H9 (cell line): ENCODE results near the gene GABRB1. TPM values are rescaled to one million over a fixed set of nuclear protein-coding genes. Genes with fewer than 3 reads are reported as not detected.
A peak's percentile ranks its signal among the peaks of the same experiment; 100 is the strongest.

Experiments used
- DNase-seq: peaks from one replicate; pipeline ENCODE4 v3.0.0-alpha.2; 2017
- H2AFZ ChIP-seq: one replicate; pipeline ENCODE4 v1.6.1; 2013; ENCODE audit warnings: mild to moderate bottlenecking, low read length, control low read depth, moderate library complexity
- H2AK5ac ChIP-seq: 2 replicates; pipeline ENCODE4 v1.6.1; 2013; ENCODE audit warnings: low read length, control low read depth, mixed read lengths; ENCODE audit not compliant: insufficient read length
- H2BK120ac ChIP-seq: one replicate; pipeline ENCODE4 v1.6.1; 2013; ENCODE audit warnings: low read depth, mild to moderate bottlenecking, low read length, control low read depth, inconsistent platforms; ENCODE audit not compliant: poor library complexity, severe bottlenecking
- H2BK12ac ChIP-seq: 2 replicates; pipeline ENCODE4 v1.6.1; 2013; ENCODE audit warnings: low read length, control low read depth, mixed read lengths, low read depth; ENCODE audit not compliant: insufficient read length
- H2BK15ac ChIP-seq: 2 replicates; pipeline ENCODE4 v1.6.1; 2013; ENCODE audit warnings: low read depth, low read length, control low read depth
- H2BK20ac ChIP-seq: one replicate; pipeline ENCODE4 v1.6.1; 2013; ENCODE audit warnings: low read depth, mild to moderate bottlenecking, low read length, control low read depth, inconsistent platforms; ENCODE audit not compliant: poor library complexity, severe bottlenecking
- H2BK5ac ChIP-seq: 2 replicates; pipeline ENCODE4 v1.6.1; 2013; ENCODE audit warnings: low read length, control low read depth, mixed read lengths; ENCODE audit not compliant: insufficient read length
- H3K14ac ChIP-seq: 2 replicates; pipeline ENCODE4 v1.6.1; 2013; ENCODE audit warnings: low read length, control low read depth; ENCODE audit not compliant: insufficient read depth
- H3K18ac ChIP-seq: 2 replicates; pipeline ENCODE4 v1.6.1; 2013; ENCODE audit warnings: low read depth, mild to moderate bottlenecking, mixed read lengths, low read length, control low read depth; ENCODE audit not compliant: insufficient read length
- H3K23ac ChIP-seq: 2 replicates; pipeline ENCODE4 v1.6.1; 2013; ENCODE audit warnings: low read length, control low read depth, mixed read lengths, low read depth; ENCODE audit not compliant: insufficient read length
- H3K23me2 ChIP-seq: 2 replicates; pipeline ENCODE4 v1.6.1; 2013; ENCODE audit warnings: low read depth, mild to moderate bottlenecking, mixed read lengths, low read length, control low read depth; ENCODE audit not compliant: insufficient read length, poor library complexity, severe bottlenecking
- H3K27ac ChIP-seq: 2 replicates; pipeline ENCODE4 v1.5.1; 2013; ENCODE audit warnings: low read length, control low read depth, mixed read lengths, low read depth; ENCODE audit not compliant: insufficient read length
- H3K27me3 ChIP-seq: 2 replicates; pipeline ENCODE4 v1.6.1; 2013; ENCODE audit warnings: low read length, control low read depth, inconsistent platforms; ENCODE audit not compliant: insufficient read depth
- H3K4ac ChIP-seq: 2 replicates; pipeline ENCODE4 v1.6.1; 2013; ENCODE audit warnings: low read depth, mild to moderate bottlenecking, control low read depth, inconsistent platforms, low read length, moderate library complexity
- H3K4me1 ChIP-seq: 2 replicates; pipeline ENCODE4 v1.6.1; 2013; ENCODE audit warnings: low read length, control low read depth, inconsistent platforms; ENCODE audit not compliant: insufficient read depth
- H3K4me2 ChIP-seq: 2 replicates; pipeline ENCODE4 v1.6.1; 2013; ENCODE audit warnings: low read length, control low read depth, mixed read lengths; ENCODE audit not compliant: insufficient read length, insufficient read depth
- H3K56ac ChIP-seq: 2 replicates; pipeline ENCODE4 v1.6.1; 2013; ENCODE audit warnings: low read depth, mild to moderate bottlenecking, mixed read lengths, low read length, control low read depth; ENCODE audit not compliant: insufficient read length
- H3K79me1 ChIP-seq: 2 replicates; pipeline ENCODE4 v1.6.1; 2013; ENCODE audit warnings: low read depth, mild to moderate bottlenecking, moderate library complexity, low read length, control low read depth, inconsistent platforms; ENCODE audit not compliant: insufficient read depth, poor library complexity, severe bottlenecking
- H3K79me2 ChIP-seq: 2 replicates; pipeline ENCODE4 v1.6.1; 2013; ENCODE audit warnings: low read length, control low read depth, inconsistent platforms; ENCODE audit not compliant: insufficient read depth
- H3K9ac ChIP-seq: 2 replicates; pipeline ENCODE4 v1.6.1; 2013; ENCODE audit warnings: low read length, control low read depth, mixed read lengths; ENCODE audit not compliant: insufficient read length; ENCODE audit errors: extremely low read depth
- H3K9me3 ChIP-seq: one replicate; pipeline ENCODE4 v1.6.1; 2013; ENCODE audit warnings: low read depth, low read length, inconsistent platforms; ENCODE audit not compliant: control insufficient read depth
- H3T11ph ChIP-seq: one replicate; pipeline ENCODE4 v1.6.1; 2013; ENCODE audit warnings: mild to moderate bottlenecking, low read length, control low read depth, inconsistent platforms
- H4K20me1 ChIP-seq: one replicate; pipeline ENCODE4 v1.6.1; 2013; ENCODE audit not compliant: control insufficient read depth, insufficient read length, insufficient read depth
- H4K5ac ChIP-seq: 2 replicates; pipeline ENCODE4 v1.6.1; 2013; ENCODE audit warnings: low read depth, mild to moderate bottlenecking, mixed read lengths, low read length, control low read depth; ENCODE audit not compliant: insufficient read length
- H4K8ac ChIP-seq: replicated peaks from 2 replicates; pipeline ENCODE4 v1.6.1; 2013; ENCODE audit warnings: low read length, control low read depth, mixed read lengths, low read depth; ENCODE audit not compliant: insufficient read length
- H4K91ac ChIP-seq: 2 replicates; pipeline ENCODE4 v1.6.1; 2013; ENCODE audit warnings: low read depth, mild to moderate bottlenecking, moderate library complexity, mixed read lengths, low read length, control low read depth; ENCODE audit not compliant: insufficient read length
- H3K27ac Mint-ChIP-seq, 3 experiments: 2 replicates in 2 of 3; 3 replicates in 1 of 3; pipeline ENCODE4 v1.8.0; 2020 to 2021; ENCODE audit warnings: mixed read lengths in 3 of 3, mild to moderate bottlenecking in 1 of 3, moderate library complexity in 1 of 3
- H3K27me3 Mint-ChIP-seq: 2 replicates; pipeline ENCODE4 v1.8.0; 2021; ENCODE audit warnings: low read depth, mild to moderate bottlenecking, moderate library complexity, mixed read lengths
- H3K36me3 Mint-ChIP-seq, 3 experiments: 2 replicates in 2 of 3; 3 replicates in 1 of 3; pipeline ENCODE4 v1.8.0; 2020 to 2021; ENCODE audit warnings: low read depth in 3 of 3, mixed read lengths in 3 of 3; ENCODE audit not compliant: insufficient read depth in 1 of 3
- H3K4me1 Mint-ChIP-seq, 2 experiments: 2 replicates each; pipeline ENCODE4 v1.8.0; 2020; ENCODE audit warnings: mixed read lengths in 2 of 2
- H3K4me3 Mint-ChIP-seq, 2 experiments: 2 replicates in 1 of 2; 3 replicates in 1 of 2; pipeline ENCODE4 v1.8.0; 2020 to 2021; ENCODE audit warnings: mild to moderate bottlenecking in 2 of 2, mixed read lengths in 2 of 2, moderate library complexity in 1 of 2
- H3K9me3 Mint-ChIP-seq, 2 experiments: 2 replicates in 1 of 2; 3 replicates in 1 of 2; pipeline ENCODE4 v1.8.0; 2020; ENCODE audit warnings: mild to moderate bottlenecking in 2 of 2, mixed read lengths in 2 of 2, moderate library complexity in 1 of 2
- WGBS: extraction: QIAGEN DNeasy Blood & Tissue Kit; methylation state at CpG from one replicate; pipeline ENCODE4 v1.1.7; 2013; ENCODE audit warnings: missing lambda C conversion rate, low lambda C conversion rate, mixed read lengths; ENCODE audit not compliant: insufficient read length; ENCODE audit errors: extremely low coverage; 5-methylcytosine and 5-hydroxymethylcytosine counted together
- total RNA-seq: library from RNA; stranded (reverse); gene quantifications from 2 replicates; pipeline ENCODE4 v1.2.1, GENCODE V29; 2021
- TF ChIP-seq, protein P1 (sequence below): fragments of 200-600 bp; sonication (generic); conservative IDR thresholded peaks from 3 replicates; pipeline ENCODE4 v1.8.0; 2021; ENCODE audit warnings: antibody characterized with exemption, mild to moderate bottlenecking

GABRB1 gene
- total RNA-seq, 1 experiment from 2014 or later = 0.39 TPM

DNA sequence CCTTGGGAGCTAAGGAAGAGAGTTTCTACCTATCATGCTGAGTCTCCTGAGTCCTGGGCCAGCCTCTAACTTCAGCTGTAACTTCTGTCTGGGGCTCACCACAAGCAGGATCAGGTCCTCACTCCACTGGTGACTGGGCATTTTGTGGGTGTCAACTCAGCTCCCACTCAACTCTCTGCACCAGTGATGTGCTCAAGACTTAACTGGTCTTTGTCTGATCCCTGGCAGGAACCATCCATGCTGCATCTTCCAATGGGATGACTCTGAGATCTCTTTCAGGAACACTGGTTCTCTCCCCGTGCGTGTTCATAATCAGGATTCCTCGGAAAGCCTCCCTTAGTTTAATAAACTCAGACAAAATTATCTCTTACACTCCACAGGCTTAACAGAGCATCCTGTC lies 349.8 kb downstream of the GABRB1 start:
- Histone ChIP-seq H3K4ac (no peak overlapping the region), H3K9ac (no peak overlapping the region), H3K14ac (no peak overlapping the region), H3K56ac (no peak overlapping the region), H3K4me1 (no peaks in the 10 kb centered on the region), H4K5ac (no peak overlapping the region), H4K20me1 (no peaks in the 10 kb centered on the region), H2AK5ac (no peak overlapping the region), H2BK20ac (no peak overlapping the region), H3K79me2 (no peaks in the 10 kb centered on the region), H2BK12ac (no peak overlapping the region), H3K27ac (no peak overlapping the region), H4K8ac (no peak overlapping the region), H2BK15ac (no peak overlapping the region), H3K23me2 (no peaks in the 10 kb centered on the region), H3K27me3 (no peaks in the 10 kb centered on the region), H4K91ac (no peak overlapping the region), H3K9me3 (no peaks in the 10 kb centered on the region), H2BK5ac (no peak overlapping the region), H2AFZ (no peak overlapping the region), H3K4me2 (no peak overlapping the region), H3K18ac (no peak overlapping the region), H3T11ph (no peak overlapping the region), H3K79me1 (no peaks in the 10 kb centered on the region), H2BK120ac (no peak overlapping the region), H3K23ac (no peak overlapping the region)
- Mint-ChIP-seq H3K4me1 (no peaks in the 10 kb centered on the region), H3K9me3 (peaks cover 2 to 5% of the 10 kb centered on the region in 2 experiments; a peak in 4 of 5 replicates), H3K36me3 (0 out of 7 replicates have a peak, but pooled peaks cover 0 to 1% (median 0%) of the 10 kb centered on the region in 3 experiments), H3K27ac (peak overlapping the region in 1 of 3 experiments; percentile 68; a peak in 2 of 7 replicates), H3K27me3 (peaks cover 2% of the 10 kb centered on the region), H3K4me3 (no peak overlapping the region)
- DNase-seq = no peak
- WGBS = no CpG with 5 or more reads among the region's 3 CpGs
- TF ChIP-seq, protein P1, sequence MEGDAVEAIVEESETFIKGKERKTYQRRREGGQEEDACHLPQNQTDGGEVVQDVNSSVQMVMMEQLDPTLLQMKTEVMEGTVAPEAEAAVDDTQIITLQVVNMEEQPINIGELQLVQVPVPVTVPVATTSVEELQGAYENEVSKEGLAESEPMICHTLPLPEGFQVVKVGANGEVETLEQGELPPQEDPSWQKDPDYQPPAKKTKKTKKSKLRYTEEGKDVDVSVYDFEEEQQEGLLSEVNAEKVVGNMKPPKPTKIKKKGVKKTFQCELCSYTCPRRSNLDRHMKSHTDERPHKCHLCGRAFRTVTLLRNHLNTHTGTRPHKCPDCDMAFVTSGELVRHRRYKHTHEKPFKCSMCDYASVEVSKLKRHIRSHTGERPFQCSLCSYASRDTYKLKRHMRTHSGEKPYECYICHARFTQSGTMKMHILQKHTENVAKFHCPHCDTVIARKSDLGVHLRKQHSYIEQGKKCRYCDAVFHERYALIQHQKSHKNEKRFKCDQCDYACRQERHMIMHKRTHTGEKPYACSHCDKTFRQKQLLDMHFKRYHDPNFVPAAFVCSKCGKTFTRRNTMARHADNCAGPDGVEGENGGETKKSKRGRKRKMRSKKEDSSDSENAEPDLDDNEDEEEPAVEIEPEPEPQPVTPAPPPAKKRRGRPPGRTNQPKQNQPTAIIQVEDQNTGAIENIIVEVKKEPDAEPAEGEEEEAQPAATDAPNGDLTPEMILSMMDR = no peak
